ENCODE data around the gene SIAH2.

DNA sequence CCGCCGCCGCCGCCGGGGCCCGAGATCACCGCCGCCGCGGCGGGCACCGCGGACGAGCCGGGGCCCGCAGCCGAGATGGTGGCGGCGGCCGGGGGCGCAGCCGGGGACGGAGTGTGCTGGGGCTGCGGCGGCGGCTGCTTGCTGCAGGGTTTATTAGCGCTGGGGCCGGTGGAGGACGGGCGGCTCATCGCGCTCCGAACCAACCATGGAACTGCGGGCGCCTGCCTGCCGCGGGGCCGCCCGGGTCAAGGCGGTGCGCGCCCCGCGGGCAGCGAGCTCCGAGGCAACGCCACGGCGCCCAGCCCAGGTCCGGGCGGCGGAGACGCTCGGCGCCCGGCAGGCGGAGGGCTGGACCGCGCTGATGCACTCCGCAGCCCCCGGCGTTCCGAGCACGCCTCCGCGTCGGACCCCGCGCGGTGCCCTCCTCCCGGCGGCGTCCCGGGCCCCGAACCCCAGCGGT, 277 bp downstream of the SIAH2 start:
- no peak for TF ChIP-seq EZH2 (IDR thresholded peaks at IDR 0.05; ENCODE audit: borderline replicate concordance, low read length)
- TF ChIP-seq, protein P1, sequence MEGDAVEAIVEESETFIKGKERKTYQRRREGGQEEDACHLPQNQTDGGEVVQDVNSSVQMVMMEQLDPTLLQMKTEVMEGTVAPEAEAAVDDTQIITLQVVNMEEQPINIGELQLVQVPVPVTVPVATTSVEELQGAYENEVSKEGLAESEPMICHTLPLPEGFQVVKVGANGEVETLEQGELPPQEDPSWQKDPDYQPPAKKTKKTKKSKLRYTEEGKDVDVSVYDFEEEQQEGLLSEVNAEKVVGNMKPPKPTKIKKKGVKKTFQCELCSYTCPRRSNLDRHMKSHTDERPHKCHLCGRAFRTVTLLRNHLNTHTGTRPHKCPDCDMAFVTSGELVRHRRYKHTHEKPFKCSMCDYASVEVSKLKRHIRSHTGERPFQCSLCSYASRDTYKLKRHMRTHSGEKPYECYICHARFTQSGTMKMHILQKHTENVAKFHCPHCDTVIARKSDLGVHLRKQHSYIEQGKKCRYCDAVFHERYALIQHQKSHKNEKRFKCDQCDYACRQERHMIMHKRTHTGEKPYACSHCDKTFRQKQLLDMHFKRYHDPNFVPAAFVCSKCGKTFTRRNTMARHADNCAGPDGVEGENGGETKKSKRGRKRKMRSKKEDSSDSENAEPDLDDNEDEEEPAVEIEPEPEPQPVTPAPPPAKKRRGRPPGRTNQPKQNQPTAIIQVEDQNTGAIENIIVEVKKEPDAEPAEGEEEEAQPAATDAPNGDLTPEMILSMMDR (IDR thresholded peaks at IDR 0.05; ENCODE audit: low read length): no peak
